ENCODE results near the gene COG7. TPM values are rescaled to one million over a fixed set of nuclear protein-coding genes. Genes with fewer than 3 reads are reported as not detected.

Gene COG7
- total and polyA plus RNA-seq, 2 donors (not counting 3 experiments of a cell fraction or from before 2014, with no cell fraction given) = 24.1 to 42.0 TPM

GRCh38 chr16:23388786-23389185 lies 64.2 kb downstream of the COG7 start:
- FAIRE-seq = no peak
- Histone ChIP-seq H3K9me1 (replicated peaks; ENCODE audit: control insufficient read depth, extremely low read depth, insufficient read depth, low read length) (no peaks in the 10 kb centered on the region), H3K79me2 (ENCODE audit: control insufficient read depth, insufficient read depth, low read length) (no peaks in the 10 kb centered on the region), H3K9ac (replicated peaks; ENCODE audit: extremely low read depth, insufficient read depth, low read length) (no peak overlapping the region), H3K27me3 (ENCODE audit: control insufficient read depth in 2 of 2, insufficient read depth in 2 of 2, low read length in 2 of 2) (no peaks in the 10 kb centered on the region), H3K4me2 (ENCODE audit: insufficient read depth, low read length) (no peak overlapping the region), H3K36me3 (ENCODE audit: control insufficient read depth in 2 of 2, extremely low read depth in 1 of 2, insufficient read depth in 2 of 2, low read length in 2 of 2) (peaks cover 0 to 11% of the 10 kb centered on the region in 2 experiments), H2AFZ (ENCODE audit: low read depth, low read length) (no peak overlapping the region), H3K4me1 (ENCODE audit: control insufficient read depth, extremely low read depth, insufficient read depth, low read length) (peaks cover 7% of the 10 kb centered on the region), H4K20me1 (replicated peaks; ENCODE audit: control insufficient read depth, extremely low read depth, insufficient read depth, low read length) (no peaks in the 10 kb centered on the region), H3K27ac (ENCODE audit: insufficient read depth, low read depth, low read length) (no peak overlapping the region), H3K9me3 (replicated peaks; ENCODE audit: control insufficient read depth, insufficient read depth, low read length) (no peaks in the 10 kb centered on the region), H3K4me3 (replicated peaks in 1 of 3; ENCODE audit: insufficient read depth in 1 of 3, low read depth in 1 of 3, low read length in 3 of 3) (no peak overlapping the region)
- no TSS peak for BruUV-seq (replicated peaks)
- intact Hi-C loops (cut with micrococcal nuclease) (no loop called here), dilution Hi-C loops (cut with MboI; ENCODE audit: extremely low pct_ligation_motif_present, low sequenced_read_pairs) (no loop called here)
- DNase-seq (ENCODE audit: low read depth, low spot score) = no peak
- ChIA-PET CTCF (no interaction called here), POLR2A (no interaction called here)
- TF ChIP-seq JUN (IDR thresholded peaks at IDR 0.05; ENCODE audit: borderline replicate concordance, insufficient read depth, insufficient read length, low read depth) = no peak
- TF ChIP-seq, protein P1, sequence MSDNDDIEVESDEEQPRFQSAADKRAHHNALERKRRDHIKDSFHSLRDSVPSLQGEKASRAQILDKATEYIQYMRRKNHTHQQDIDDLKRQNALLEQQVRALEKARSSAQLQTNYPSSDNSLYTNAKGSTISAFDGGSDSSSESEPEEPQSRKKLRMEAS (IDR thresholded peaks at IDR 0.05; ENCODE audit: insufficient read depth, insufficient read length) = no peak
- TF ChIP-seq FOS (IDR thresholded peaks at IDR 0.05; ENCODE audit: borderline replicate concordance, insufficient read depth, low read length) = no peak
- no peak for TF ChIP-seq GATA2 (IDR thresholded peaks at IDR 0.05; ENCODE audit: insufficient read depth, insufficient read length, low read depth, low read length)
- no peak for TF ChIP-seq EZH2 (IDR thresholded peaks at IDR 0.05; ENCODE audit: borderline replicate concordance, low read depth, low read length, severe bottlenecking)

DNA sequence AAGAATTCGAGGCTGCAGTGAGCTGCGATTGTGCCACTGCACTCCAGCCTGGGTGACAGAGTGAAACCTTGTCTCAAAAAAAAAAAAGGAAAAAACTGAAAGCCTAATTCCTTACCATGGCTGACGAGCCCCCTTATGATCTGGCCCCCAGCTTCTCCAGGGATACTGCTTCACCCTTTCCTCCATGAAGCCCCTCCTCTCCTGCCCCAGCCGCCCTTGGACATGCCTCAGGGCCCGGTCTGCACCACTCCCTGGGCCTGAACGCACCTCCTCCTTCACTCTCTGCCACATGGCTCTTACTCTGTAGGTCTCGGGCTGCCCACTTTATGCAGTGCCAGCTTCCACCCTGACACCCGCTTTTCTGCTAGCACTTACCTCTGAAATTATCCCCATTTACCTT lies 65.3 kb downstream of the COG7 start:
- H3K9ac ChIP-seq (replicated peaks; ENCODE audit: extremely low read depth, insufficient read depth, low read length) = no peak overlapping the region
- ChIA-PET CTCF (no interaction called here), POLR2A (no interaction called here)
- intact Hi-C loops (cut with micrococcal nuclease) = no loop called here
- dilution Hi-C loops (cut with MboI; ENCODE audit: extremely low pct_ligation_motif_present, low sequenced_read_pairs) = no loop called here
- no peaks in the 10 kb centered on the region for H3K9me1 ChIP-seq (replicated peaks; ENCODE audit: control insufficient read depth, extremely low read depth, insufficient read depth, low read length)
- H2AFZ ChIP-seq (ENCODE audit: low read depth, low read length) = no peak overlapping the region
- H3K4me1 ChIP-seq (ENCODE audit: control insufficient read depth, extremely low read depth, insufficient read depth, low read length) = no peaks in the 10 kb centered on the region
- no peaks in the 10 kb centered on the region for H3K27me3 ChIP-seq (ENCODE audit: control insufficient read depth in 2 of 2, insufficient read depth in 2 of 2, low read length in 2 of 2)
- BruUV-seq (replicated peaks) = no TSS peak
- no peak overlapping the region for H3K4me3 ChIP-seq (replicated peaks in 1 of 3; ENCODE audit: insufficient read depth in 1 of 3, low read depth in 1 of 3, low read length in 3 of 3)
- FAIRE-seq (no peak), DNase-seq (ENCODE audit: low read depth, low spot score) (no peak)
- no peak overlapping the region for H3K4me2 ChIP-seq (ENCODE audit: insufficient read depth, low read length)
- TF ChIP-seq MYC (IDR thresholded peaks at IDR 0.05; ENCODE audit: low read depth, low read length) (no peak), CTCF (IDR thresholded peaks at IDR 0.05; ENCODE audit: extremely low read depth in 1 of 2, insufficient read depth in 1 of 2, low read depth in 1 of 2, low read length in 2 of 2) (no peak), FOS (IDR thresholded peaks at IDR 0.05; ENCODE audit: borderline replicate concordance, insufficient read depth, low read length) (no peak), JUN (IDR thresholded peaks at IDR 0.05; ENCODE audit: borderline replicate concordance, insufficient read depth, insufficient read length, low read depth) (no peak), POLR2AphosphoS5 (IDR thresholded peaks at IDR 0.05; ENCODE audit: insufficient read depth, low read depth, low read length) (no peak), POLR2A (IDR thresholded peaks at IDR 0.05; ENCODE audit: low read depth, low read length) (no peak), GATA2 (IDR thresholded peaks at IDR 0.05; ENCODE audit: insufficient read depth, insufficient read length, low read depth, low read length) (no peak)
- peaks cover 0 to 11% of the 10 kb centered on the region in 2 experiments for H3K36me3 ChIP-seq (ENCODE audit: control insufficient read depth in 2 of 2, extremely low read depth in 1 of 2, insufficient read depth in 2 of 2, low read length in 2 of 2)
- no peaks in the 10 kb centered on the region for H3K79me2 ChIP-seq (ENCODE audit: control insufficient read depth, insufficient read depth, low read length)
- no peaks in the 10 kb centered on the region for H4K20me1 ChIP-seq (replicated peaks; ENCODE audit: control insufficient read depth, extremely low read depth, insufficient read depth, low read length)
- H3K27ac ChIP-seq (ENCODE audit: insufficient read depth, low read depth, low read length) = no peak overlapping the region
- H3K9me3 ChIP-seq (replicated peaks; ENCODE audit: control insufficient read depth, insufficient read depth, low read length) = no peaks in the 10 kb centered on the region
